ENCODE measurements around the gene PAFAH1B2.

- TF ChIP-seq CTCF (IDR thresholded peaks at IDR 0.05) (no peak), POLR2A (IDR thresholded peaks at IDR 0.05) (no peak), POLR2AphosphoS5 (IDR thresholded peaks at IDR 0.05) (no peak)
Observed at GRCh38 chr11:117097389-117098268, 46.5 kb upstream of the PAFAH1B2 start.
